NCI-H345 (cell line): ENCODE measurements around the gene COL6A6.

Source experiments
- DNase-seq: peaks from one replicate; lab custom pipeline; 2025; lab: John Stamatoyannopoulos, UW

Gene COL6A6, protein sequence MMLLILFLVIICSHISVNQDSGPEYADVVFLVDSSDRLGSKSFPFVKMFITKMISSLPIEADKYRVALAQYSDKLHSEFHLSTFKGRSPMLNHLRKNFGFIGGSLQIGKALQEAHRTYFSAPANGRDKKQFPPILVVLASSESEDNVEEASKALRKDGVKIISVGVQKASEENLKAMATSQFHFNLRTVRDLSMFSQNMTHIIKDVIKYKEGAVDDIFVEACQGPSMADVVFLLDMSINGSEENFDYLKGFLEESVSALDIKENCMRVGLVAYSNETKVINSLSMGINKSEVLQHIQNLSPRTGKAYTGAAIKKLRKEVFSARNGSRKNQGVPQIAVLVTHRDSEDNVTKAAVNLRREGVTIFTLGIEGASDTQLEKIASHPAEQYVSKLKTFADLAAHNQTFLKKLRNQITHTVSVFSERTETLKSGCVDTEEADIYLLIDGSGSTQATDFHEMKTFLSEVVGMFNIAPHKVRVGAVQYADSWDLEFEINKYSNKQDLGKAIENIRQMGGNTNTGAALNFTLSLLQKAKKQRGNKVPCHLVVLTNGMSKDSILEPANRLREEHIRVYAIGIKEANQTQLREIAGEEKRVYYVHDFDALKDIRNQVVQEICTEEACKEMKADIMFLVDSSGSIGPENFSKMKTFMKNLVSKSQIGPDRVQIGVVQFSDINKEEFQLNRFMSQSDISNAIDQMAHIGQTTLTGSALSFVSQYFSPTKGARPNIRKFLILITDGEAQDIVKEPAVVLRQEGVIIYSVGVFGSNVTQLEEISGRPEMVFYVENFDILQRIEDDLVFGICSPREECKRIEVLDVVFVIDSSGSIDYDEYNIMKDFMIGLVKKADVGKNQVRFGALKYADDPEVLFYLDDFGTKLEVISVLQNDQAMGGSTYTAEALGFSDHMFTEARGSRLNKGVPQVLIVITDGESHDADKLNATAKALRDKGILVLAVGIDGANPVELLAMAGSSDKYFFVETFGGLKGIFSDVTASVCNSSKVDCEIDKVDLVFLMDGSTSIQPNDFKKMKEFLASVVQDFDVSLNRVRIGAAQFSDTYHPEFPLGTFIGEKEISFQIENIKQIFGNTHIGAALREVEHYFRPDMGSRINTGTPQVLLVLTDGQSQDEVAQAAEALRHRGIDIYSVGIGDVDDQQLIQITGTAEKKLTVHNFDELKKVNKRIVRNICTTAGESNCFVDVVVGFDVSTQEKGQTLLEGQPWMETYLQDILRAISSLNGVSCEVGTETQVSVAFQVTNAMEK (N-terminal part only)

DNA sequence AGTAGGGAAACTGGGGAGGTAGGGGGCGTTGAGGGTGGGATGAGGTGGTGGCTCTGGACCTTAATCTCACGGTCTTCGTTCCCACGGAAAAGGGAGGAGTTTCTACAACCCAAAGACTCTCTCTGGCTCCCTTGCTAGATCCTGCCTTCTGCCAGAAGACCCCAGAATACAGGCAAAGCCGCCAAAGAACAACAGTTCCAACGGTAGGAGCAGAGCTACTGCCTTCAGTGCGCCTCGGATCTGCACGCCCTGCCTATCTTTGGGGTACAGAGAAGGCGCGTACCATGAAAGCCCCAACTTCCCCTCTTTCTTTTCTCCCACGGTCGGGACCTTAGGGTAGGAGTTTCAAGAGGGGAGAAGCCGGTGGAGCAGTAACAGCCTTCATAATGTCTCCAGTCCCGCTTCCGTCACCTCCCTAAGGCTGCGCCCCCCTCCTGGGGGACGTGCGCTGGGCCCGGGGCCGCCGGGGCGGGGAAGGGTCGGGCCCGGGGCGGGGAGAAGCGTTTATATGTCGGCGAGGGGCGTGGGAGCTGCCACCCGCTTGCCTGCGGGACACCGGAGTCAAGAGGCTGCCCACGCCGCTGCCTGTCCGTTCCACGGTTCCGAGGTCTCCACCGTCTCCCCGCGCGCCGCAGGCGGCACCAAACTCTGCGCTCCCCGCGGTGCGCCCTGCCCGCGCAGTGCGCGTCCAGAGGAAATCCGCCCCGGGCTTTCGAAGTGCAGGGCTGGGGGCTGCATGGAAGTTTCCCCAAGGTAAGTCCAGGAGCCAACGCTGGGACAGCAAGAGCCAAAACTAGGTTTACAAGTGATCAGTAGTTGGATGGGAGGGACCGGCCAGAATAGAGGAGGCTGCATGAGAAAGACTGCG, at the start of gene COL6A6:
COL6A6 (plus strand) TSS at position 533 of the 868 bp plus-strand sequence. CDS start 43,188 bp downstream, outside the sequence.
- DNase-seq: no peak

DNA sequence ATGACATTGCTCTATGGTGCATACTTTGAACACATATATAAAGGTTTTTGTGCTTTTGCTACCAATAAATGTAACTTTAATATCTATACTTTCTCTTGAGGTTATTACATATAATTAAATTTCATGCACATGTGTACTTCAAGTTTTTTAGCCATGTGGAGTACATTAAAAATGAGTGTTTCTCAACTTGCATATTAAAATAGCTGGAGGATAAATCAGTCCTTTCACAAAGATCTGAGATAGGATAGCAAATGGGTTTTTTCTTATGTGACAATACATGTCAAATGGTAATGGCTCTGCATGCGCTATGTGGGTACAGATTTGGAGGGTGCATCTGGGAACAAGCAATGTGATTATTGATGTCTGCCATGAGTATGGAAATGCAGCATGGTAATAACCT, 48.7 kb upstream of the COL6A6 start:
- DNase-seq: no peak

DNA sequence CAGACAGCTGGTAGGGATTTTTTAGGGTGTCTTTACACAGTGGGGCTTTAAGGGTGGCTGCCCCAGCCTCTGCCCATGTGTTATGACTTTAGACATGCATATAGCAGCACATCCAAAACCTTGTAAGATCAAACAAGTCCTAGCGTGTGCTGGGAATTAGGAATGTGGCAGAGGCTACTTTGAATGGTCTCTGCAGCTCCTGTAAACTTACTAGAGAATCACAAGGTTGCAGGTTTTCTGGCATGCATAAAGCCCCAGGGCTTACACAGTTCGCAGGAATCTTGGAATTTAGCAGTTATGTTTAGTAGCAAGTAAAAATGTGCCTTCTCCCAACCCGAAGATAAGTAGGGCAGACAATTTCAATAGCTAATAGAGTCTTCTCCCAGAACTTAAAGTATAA, 46.9 kb upstream of the COL6A6 start:
- DNase-seq: no peak

DNA sequence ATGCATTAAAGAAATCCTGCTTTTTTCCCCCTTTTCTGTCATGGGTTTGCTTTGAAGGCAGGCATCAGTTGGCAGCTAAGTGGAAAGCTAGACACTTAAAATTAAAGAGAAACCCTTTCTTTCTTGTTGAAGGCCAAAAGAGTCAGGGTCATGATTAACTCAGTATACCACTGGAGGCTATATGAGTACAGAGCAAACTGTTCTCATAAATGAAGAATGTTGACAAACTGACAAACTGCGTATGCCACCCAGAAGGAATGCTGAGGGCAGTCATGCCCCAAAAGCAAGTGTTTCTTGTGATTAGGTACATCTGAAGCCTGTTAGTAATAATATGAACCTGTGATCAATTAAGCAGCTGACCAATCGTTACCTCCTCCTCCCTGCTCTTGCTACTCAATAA, 43.6 kb upstream of the COL6A6 start:
- DNase-seq: no peak

DNA sequence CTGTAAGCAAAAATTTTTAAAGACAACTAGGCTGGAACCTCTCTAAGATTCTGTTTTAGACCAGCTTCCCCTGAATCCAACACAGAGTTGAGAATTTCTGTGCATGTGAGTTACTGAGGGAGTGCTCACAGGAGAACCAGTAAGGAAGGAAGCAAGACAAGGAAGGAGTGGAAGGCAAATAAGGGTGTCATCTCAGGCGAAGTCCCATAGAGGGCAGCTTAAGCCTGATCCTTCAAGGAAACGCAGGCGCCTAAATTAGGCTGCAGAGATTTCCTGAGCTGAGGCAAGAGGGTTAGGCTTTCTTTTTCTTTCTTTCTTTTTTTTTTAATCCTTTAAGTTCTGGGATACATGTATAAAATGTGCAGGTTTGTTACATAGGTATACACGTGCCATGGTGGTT, 36.2 kb upstream of the COL6A6 start:
- no peak for DNase-seq

DNA sequence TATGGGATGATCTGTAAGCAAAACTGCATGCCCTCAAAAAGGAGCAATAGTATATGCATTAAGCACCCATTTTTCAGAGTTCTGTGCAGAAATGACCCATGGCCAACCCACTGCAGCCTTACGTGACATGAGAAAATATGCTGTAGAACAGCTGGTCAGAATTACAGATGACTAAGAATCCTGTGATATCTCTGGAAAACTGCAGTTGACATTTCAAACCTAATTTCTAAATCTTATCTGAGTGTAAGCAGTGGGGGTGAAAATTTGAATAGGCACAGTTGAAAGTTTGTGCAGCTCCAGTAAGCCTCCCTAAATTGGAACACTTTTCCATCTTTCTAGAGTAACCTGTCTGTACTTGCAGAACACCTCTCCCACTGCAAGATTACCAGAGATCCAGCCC, 28.7 kb upstream of the COL6A6 start:
- DNase-seq: no peak

DNA sequence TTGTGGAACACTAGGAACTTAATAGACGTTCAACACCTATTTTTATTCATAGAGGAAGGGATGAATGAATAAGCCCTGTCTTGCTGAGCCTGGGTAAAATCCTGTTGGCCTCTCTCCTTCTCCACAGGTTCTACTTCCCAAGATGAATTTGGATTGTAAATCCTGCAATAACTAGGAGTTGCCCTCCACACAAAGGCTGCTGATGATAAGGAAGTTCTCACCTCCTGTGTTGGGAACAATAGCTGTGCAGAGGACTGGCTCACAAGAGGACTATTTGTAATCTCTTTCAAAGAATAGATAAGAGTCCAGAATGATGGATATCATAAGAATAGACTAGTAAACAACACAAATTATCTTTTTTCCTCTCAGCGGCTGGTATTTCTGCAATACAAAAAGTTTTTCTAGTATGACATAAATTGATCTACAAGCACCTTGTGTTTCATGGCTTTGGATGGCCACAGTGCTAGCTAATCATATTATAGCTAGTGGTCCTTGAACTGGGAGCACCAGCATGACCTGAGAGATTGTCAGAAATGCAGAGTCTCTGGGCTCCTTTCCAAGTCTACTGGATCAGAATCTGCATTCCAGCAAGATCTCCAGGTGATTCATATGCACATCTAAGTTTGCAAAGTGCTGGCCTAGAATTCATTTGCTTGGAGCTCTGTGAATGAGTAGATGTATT, 28.1 kb upstream of the COL6A6 start:
- DNase-seq: no peak

DNA sequence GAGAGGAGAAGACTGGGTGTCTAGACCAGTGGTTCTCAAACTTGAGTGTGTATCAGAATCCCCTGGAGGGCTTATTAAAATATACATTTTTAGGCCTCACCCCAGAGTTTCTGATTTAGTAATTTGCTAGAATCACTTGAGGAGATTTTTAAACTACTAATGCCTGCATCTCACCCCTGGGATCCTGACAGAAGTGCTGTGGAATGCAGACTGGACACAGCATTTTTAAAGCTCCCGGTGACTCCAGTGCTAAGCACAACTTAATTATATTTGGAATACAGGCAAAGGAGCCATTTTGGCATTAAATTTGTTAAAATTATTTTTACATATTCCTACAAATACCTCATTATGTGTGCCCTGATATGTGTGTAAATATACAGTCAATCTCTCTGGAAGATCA, 26.7 kb upstream of the COL6A6 start:
- no peak for DNase-seq

DNA sequence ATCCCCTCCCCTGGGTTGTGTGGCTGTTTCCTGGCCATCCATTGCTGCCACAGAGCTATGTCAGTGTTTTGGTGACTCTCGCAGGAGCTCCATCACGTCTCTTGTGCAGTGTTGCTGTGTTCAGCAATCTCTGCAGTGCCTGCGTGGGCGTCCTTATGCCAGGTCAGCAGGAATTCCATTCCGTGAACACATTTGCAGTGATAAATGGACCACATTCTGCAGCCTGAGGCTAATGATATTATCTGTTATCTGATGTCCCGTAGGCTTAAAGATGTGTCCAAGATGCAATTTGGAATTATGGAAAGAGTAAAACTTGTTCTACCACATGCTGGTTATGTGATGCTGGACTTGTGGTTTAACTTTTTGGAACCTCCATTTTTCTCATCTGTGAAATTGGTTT, 25.5 kb upstream of the COL6A6 start:
- no peak for DNase-seq

DNA sequence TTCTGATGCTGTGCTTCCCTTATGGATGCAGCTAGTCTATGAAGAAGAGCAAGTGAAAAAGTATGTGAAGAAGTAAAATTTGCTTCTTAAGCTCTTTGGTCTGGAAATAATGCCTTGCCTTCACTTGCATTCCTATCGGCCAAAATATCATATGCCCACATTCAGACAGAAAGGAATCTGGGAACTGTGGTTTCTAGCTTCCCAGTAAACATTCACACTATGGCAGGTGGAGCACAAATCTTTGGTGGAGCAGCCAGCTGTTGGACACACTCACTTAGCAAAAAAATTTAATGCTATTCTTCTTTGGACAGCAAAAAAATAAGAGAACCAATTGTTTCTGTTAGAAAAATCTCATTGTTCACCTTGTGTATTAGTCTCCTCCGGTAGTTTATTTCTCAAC, 12.3 kb upstream of the COL6A6 start:
- DNase-seq: no peak

DNA sequence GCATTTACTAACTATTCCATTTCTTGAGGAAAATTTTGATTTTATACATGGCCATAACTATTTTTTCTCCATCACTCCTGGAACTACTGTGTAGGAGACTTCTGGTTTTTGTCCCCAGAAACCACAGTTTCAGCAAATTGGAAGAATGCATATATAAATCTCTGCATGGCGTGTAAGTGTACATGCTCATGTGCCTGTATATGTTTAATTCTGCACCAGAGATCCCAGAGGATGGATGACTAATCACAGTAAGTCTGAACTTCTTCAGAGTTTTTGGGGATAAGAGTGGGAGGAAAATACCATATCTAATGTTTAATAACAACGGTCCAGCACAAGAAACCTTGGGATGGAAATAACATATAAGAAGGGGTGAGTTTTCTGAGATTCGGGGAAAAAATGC, 10.9 kb upstream of the COL6A6 start:
- no peak for DNase-seq

DNA sequence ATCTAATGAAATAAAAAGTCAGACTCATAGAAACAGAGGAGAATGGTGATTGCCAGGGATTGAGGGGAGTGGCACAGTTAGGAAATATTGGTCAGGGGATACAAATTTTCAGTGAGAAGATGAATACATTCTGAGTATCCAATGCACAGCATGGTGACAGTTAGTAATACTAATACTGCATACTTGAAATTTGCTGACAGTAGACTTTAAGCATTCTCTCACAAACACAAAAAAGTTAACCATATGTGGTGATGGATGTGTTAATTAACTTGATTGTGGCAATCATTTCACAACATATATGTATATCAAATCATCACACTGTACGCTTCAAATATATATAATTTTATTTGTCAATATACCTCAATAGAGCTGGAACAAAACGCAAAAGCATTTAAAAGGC, 9.2 kb upstream of the COL6A6 start:
- DNase-seq: no peak

DNA sequence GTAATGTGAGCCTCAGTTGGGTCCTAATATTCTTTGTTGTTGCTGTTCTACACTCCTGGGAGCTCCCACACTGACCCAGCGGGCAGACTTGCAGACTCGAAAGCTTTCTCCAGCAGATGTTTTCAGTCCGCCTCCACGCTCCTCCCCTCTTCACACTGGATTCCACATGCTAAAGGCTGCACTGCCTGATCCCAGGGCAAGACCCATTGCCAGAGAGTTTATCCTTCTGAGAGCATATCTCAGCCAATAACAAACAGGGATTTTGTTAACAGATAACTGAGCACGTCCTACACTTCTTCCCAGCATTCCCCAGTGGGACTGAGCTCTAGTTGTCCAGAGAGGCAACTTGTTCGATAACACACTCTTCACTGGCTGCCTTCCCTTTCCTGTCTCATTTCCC, 8.0 kb upstream of the COL6A6 start:
- DNase-seq: no peak

DNA sequence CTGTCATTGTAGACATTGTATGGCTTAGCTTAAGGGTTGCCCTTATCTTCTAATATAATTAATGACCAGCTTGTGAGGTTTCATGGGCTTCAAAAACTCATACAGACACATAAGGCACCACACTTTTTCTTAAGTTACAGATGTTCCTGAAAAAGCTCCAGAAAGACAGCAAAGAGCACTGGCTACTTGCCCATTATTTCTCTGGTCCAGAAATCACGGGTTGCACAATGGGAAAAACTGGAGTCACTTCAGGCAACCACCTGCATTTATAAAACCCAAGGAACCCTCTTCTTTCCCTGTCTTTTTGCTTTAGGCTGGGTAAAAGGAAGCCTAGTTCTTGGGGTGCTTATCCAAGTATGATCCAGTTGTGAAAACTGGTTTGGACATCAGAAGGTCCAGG, 2.3 kb upstream of the COL6A6 start:
- DNase-seq: no peak

DNA sequence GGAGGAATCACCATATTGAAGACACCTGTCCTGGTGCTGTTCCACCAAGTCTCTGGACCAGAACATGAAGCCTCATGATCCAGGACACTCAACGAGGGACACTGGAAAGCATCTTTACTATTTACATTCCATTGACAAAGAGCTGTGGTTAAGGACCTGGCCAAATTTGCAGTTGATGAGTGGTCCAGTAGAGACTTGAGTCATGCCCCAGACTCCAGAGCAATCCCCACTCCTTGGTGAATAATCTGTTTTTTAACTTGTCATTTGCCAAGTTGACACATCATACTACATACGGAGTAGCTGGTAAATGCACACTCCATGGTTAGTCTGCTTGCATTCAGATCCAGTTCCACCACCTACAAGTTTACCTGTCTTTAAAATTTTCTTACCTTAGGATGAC, 1.2 kb upstream of the COL6A6 start:
- DNase-seq: no peak

DNA sequence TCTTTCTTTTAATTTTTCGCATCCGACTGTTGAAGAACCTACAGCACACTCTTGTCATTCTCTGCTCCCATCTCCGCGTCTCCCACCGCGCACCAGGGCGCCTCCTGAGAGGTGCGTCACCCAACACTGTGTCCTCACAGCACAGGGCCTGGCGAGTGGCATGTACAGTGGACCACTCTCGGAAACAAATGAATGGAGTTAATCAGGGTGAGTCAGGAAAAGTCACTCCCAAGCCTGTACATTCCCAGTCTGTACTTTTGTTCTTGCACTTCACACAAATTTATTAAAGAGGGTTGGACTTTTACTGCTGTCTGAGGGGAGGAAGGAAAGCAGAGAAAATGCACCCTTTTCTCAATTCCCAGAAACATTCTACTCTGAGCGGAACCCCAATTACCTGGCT, 625 bp downstream of the COL6A6 start:
- DNase-seq: no peak

DNA sequence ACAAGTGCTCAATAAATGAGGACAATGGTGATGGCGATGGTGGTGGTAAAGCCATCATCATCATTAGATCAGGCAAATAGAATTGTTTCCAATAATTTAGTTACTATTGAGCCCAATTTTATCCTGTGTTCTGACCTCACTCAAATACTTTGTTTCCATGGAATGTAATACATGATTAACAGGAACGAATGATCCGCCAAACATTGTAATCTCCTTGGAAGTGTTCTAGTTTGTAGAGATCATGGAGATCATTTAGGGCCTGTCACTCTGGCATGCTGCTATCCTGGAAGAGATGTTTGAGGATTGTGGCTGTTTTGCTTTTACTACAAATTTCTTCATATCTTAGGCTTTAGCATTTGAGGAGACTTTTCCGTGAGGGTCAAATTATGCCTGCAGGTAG, 2.8 kb downstream of the COL6A6 start:
- DNase-seq: no peak

DNA sequence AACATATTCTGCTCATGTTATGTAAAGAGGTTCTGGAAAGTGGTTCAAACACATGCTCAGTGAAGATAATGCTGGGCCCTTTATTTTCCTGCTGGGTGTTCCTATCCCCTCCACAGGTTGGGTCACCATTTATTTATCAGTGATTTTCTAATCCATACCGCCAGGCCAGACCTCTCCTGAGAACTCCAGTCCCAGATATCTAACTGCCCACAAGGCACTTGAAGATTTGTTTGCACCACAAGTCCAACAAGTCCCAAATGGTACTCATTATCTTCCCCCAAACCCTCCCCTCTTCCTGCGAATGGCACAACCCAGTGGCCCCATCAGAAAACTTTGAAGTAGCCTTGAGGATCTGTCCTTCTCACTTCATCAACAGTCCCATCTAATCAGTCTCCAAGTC, 5.4 kb downstream of the COL6A6 start:
- no peak for DNase-seq

DNA sequence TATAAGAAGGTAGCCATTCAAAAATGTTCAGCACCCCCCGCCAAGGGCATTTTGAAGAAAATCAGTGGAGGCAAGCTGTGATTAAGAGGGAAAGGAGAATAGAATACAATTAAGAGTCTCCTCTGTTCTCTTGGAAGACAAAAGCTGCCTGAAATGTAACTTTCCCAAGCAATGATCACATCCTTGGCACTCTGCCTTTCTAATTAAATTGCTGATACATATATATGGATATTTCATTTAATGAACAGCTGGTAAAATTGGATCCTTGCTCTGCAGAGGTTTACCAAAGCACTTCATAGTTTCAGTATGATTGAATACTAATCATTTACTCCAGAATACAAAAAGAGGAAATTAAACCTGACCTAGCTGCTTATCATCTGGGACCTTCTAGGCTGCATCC, 10.4 kb downstream of the COL6A6 start:
- no peak for DNase-seq

DNA sequence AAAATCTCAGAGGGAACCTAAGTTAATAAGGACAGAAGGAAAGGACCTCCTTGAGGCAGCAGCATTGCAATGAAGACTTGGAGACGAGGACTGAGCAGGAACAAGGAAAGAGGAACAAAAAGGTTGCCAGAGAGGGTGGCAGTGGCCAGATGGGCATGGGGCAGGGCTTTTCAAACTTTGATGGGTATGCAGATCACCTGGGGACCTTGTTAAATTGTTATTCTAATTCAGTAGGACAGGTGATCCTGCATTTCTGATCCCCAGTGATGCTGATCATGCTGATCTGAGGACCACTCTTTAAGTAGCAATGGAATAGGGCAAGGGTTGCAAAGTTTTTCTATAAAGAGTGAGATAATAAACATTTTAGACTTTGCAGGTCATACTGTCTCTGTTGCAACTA, 11.1 kb downstream of the COL6A6 start:
- no peak for DNase-seq
